ENCODE measurements around the gene GRK6. TPM values are rescaled to one million over a fixed set of nuclear protein-coding genes. Genes with fewer than 3 reads are reported as not detected.

GRK6 gene
- 35.9 and 39.5 TPM in 2 replicates for polyA plus RNA-seq (2012; rRNA removed)
- 28.3 and 36.2 TPM in 2 replicates for polyA plus RNA-seq (2012; cell fraction: cytosol; rRNA removed)
- polyA plus RNA-seq (2012; cell fraction: nucleus; rRNA removed) = 28.0 and 30.6 TPM in 2 replicates

GRCh38 chr5:177426566-177427210 lies at the start of gene GRK6:
GRK6 (plus strand) TSS chr5:177426676; CDS start chr5:177426846, 170 bp downstream.
- Histone ChIP-seq H4K20me1 (ENCODE audit: insufficient read depth) (0 out of 2 replicates have a peak, but pooled peaks cover 13% of the 10 kb centered on the region), H3F3A (replicated peaks; ENCODE audit: insufficient read depth) (peaks cover 12% of the 10 kb centered on the region), H3K27me3 (ENCODE audit: insufficient read depth) (no peaks in the 10 kb centered on the region), H3K79me2 (ENCODE audit: insufficient read depth) (peaks cover 30% of the 10 kb centered on the region), H3K4me1 (ENCODE audit: control insufficient read depth in 1 of 2, insufficient read depth in 2 of 2, low read depth in 1 of 2, low read length in 1 of 2) (peaks cover 5 to 33% of the 10 kb centered on the region in 2 experiments; a peak in 2 of 4 replicates), H2AFZ (ENCODE audit: low read depth) (peak within 1 kb of the TSS; percentile 85), H3K9me2 (no peaks in the 10 kb centered on the region), H3K9me3 (no peaks in the 10 kb centered on the region), H3K27ac (ENCODE audit: low read depth in 2 of 2, low read length in 1 of 2) (peak within 1 kb of the TSS; percentile 89 to 92), H3K36me3 (replicated peaks in 1 of 2; ENCODE audit: control insufficient read depth in 1 of 2, insufficient read depth in 2 of 2, low read length in 1 of 2) (peaks cover 0 to 9% of the 10 kb centered on the region in 2 experiments), H3K9ac (peak within 1 kb of the TSS; percentile 96), H3K4me2 (peak within 1 kb of the TSS; percentile 99), H3K4me3 (ENCODE audit: low read depth in 2 of 2, low read length in 1 of 2) (peak within 1 kb of the TSS; percentile 79 to 82)
- CTCF ChIA-PET = interaction anchor here (0.7 to 10.8 kb wide), 14 partner anchors 8 to 314 kb away, joined by 3 to 120 read pairs (median 4); no protein-coding TSS in a partner anchor
- WGBS (ENCODE audit: low lambda C conversion rate) = 1% methylated on average over 26 of the region's 82 CpGs
- peak; percentile 70 for DNase-seq
- POLR2A ChIA-PET = interaction anchor here (0.6 to 2.1 kb wide), 8 partner anchors 11 to 116 kb away, joined by 3 to 16 read pairs (median 6); partner anchors contain the start of gene PRR7
- TF ChIP-seq JUND (IDR thresholded peaks at IDR 0.05) = no peak
- TF ChIP-seq MAX (IDR thresholded peaks at IDR 0.05; ENCODE audit: low read depth) = no peak
- TF ChIP-seq POLR2AphosphoS5 (IDR thresholded peaks at IDR 0.05; ENCODE audit: low read depth, low read length) = no peak
- no peak for TF ChIP-seq USF1 (IDR thresholded peaks at IDR 0.05; ENCODE audit: borderline replicate concordance, low read depth)
- TF ChIP-seq SMC3 (IDR thresholded peaks at IDR 0.05; ENCODE audit: low read depth, low read length) = no peak
- no peak for TF ChIP-seq PBX3 (IDR thresholded peaks at IDR 0.05)
- TF ChIP-seq IRF3 (IDR thresholded peaks at IDR 0.05; ENCODE audit: low read depth, low read length) = no peak
- TF ChIP-seq YY1 (IDR thresholded peaks at IDR 0.05; ENCODE audit: low read depth) = no peak
- TF ChIP-seq MXI1 (IDR thresholded peaks at IDR 0.05; ENCODE audit: low read depth, low read length) = 0 out of 2 replicates have a peak, but pooled peaks have one; percentile 7
- no peak for TF ChIP-seq FOSL2 (IDR thresholded peaks at IDR 0.05; ENCODE audit: borderline replicate concordance, low read depth)
- TF ChIP-seq SIN3A (IDR thresholded peaks at IDR 0.05; ENCODE audit: borderline replicate concordance, low read depth, low read length) = no peak
- TF ChIP-seq TAF1 (IDR thresholded peaks at IDR 0.05; ENCODE audit: borderline replicate concordance, low read depth, low read length) = peak; percentile 20; the same call in 1 of the 2 replicates
- TF ChIP-seq ELF1 (IDR thresholded peaks at IDR 0.05) = no peak
- TF ChIP-seq USF2 (IDR thresholded peaks at IDR 0.05; ENCODE audit: borderline replicate concordance, low read depth, low read length) = no peak
- TF ChIP-seq RXRA (IDR thresholded peaks at IDR 0.05; ENCODE audit: borderline replicate concordance, low read depth) = no peak
- TF ChIP-seq EP300 (IDR thresholded peaks at IDR 0.05; ENCODE audit: borderline replicate concordance in 1 of 2, low read depth in 1 of 2, low read length in 1 of 2) = no peak
